Measurements from ENCODE around the gene MMS22L.

Gene MMS22L

DNA sequence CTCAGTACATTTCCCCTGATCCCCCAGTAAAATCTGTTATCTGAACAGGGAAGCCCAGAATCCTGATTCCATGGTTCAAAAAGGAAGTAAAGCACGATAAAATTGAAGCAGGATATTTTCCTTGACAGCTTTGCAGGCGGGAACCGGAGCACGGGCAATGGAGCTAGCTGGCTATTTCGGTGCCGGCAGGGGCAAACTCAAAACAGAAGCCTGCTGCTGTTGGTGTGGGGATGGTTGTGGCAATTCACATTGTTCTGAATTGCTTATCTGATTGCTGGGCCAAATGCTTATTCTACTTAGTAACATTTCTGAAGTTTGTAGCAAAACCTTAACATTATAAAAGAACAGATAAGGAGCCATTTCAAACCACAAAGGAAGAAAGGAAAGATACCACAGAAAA is 172.4 kb downstream of the MMS22L start:
- TF ChIP-seq, protein P1, sequence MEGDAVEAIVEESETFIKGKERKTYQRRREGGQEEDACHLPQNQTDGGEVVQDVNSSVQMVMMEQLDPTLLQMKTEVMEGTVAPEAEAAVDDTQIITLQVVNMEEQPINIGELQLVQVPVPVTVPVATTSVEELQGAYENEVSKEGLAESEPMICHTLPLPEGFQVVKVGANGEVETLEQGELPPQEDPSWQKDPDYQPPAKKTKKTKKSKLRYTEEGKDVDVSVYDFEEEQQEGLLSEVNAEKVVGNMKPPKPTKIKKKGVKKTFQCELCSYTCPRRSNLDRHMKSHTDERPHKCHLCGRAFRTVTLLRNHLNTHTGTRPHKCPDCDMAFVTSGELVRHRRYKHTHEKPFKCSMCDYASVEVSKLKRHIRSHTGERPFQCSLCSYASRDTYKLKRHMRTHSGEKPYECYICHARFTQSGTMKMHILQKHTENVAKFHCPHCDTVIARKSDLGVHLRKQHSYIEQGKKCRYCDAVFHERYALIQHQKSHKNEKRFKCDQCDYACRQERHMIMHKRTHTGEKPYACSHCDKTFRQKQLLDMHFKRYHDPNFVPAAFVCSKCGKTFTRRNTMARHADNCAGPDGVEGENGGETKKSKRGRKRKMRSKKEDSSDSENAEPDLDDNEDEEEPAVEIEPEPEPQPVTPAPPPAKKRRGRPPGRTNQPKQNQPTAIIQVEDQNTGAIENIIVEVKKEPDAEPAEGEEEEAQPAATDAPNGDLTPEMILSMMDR (conservative IDR thresholded peaks at IDR 0.05; ENCODE audit: low read length): no peak
- TF ChIP-seq EZH2phosphoT487 (IDR thresholded peaks at IDR 0.05; ENCODE audit: borderline replicate concordance): no peak
- no peak overlapping the region for H2AFZ ChIP-seq (ENCODE audit: low read length)
- H3K4me2 ChIP-seq (ENCODE audit: low read depth, low read length, poor library complexity, severe bottlenecking): peak overlapping the region; percentile 51

DNA sequence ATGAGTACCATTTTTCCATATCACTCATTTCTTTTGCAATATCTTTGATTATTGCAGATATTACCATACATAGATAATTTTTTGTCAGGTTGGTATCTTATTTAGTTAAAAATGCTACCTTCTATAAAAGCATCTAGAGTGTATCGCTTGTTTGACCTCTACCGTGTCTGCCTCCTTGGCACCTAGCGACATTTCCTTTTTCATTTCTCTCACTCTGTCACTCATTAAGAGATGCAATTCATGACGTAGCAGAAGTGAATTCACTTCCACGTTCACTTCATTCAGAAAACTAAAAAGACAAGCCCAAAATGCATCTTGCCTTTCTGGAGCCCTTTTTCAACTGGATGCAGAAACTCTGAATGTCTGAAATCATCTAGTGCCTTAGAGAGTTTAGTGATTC is 172.9 kb downstream of the MMS22L start:
- Histone ChIP-seq H4K20me1 (ENCODE audit: insufficient read depth, low read length, poor library complexity, severe bottlenecking) (no peaks in the 10 kb centered on the region), H3K27me3 (ENCODE audit: insufficient read depth, low read length, poor library complexity, severe bottlenecking) (no peaks in the 10 kb centered on the region), H3K36me3 (ENCODE audit: insufficient read depth, low read length) (no peaks in the 10 kb centered on the region), H2AFZ (ENCODE audit: low read length) (no peak overlapping the region), H3K9me3 (ENCODE audit: insufficient read depth, low read depth, low read length) (no peaks in the 10 kb centered on the region), H3K4me2 (ENCODE audit: low read depth, low read length, poor library complexity, severe bottlenecking) (peak overlapping the region; percentile 51), H3F3A (ENCODE audit: low read depth) (no peaks in the 10 kb centered on the region), H3K9ac (ENCODE audit: low read depth, low read length, poor library complexity, severe bottlenecking) (no peak overlapping the region), H3K79me2 (ENCODE audit: insufficient read depth, low read length) (no peaks in the 10 kb centered on the region), H3K4me3 (ENCODE audit: low read length, poor library complexity, severe bottlenecking) (peak overlapping the region; percentile 7), H3K9me2 (replicated peaks; ENCODE audit: low read depth, low read length) (no peaks in the 10 kb centered on the region), H3K4me1 (ENCODE audit: insufficient read depth, low read length, poor library complexity, severe bottlenecking) (peaks cover 8% of the 10 kb centered on the region)
- no peak for TF ChIP-seq EZH2phosphoT487 (IDR thresholded peaks at IDR 0.05; ENCODE audit: borderline replicate concordance)
- TF ChIP-seq, protein P1 (conservative IDR thresholded peaks at IDR 0.05; ENCODE audit: low read length): no peak

More for the DNA sequence above, 172.4 kb downstream of the MMS22L start:
- Histone ChIP-seq H3K79me2 (ENCODE audit: insufficient read depth, low read length) (no peaks in the 10 kb centered on the region), H3K36me3 (ENCODE audit: insufficient read depth, low read length) (no peaks in the 10 kb centered on the region), H3K4me1 (ENCODE audit: insufficient read depth, low read length, poor library complexity, severe bottlenecking) (peaks cover 8% of the 10 kb centered on the region), H3F3A (ENCODE audit: low read depth) (no peaks in the 10 kb centered on the region), H4K20me1 (ENCODE audit: insufficient read depth, low read length, poor library complexity, severe bottlenecking) (no peaks in the 10 kb centered on the region), H3K9me2 (replicated peaks; ENCODE audit: low read depth, low read length) (no peaks in the 10 kb centered on the region), H3K9me3 (ENCODE audit: insufficient read depth, low read depth, low read length) (no peaks in the 10 kb centered on the region), H3K9ac (ENCODE audit: low read depth, low read length, poor library complexity, severe bottlenecking) (no peak overlapping the region), H3K27me3 (ENCODE audit: insufficient read depth, low read length, poor library complexity, severe bottlenecking) (no peaks in the 10 kb centered on the region), H3K4me3 (ENCODE audit: low read length, poor library complexity, severe bottlenecking) (peak overlapping the region; percentile 7)

DNA sequence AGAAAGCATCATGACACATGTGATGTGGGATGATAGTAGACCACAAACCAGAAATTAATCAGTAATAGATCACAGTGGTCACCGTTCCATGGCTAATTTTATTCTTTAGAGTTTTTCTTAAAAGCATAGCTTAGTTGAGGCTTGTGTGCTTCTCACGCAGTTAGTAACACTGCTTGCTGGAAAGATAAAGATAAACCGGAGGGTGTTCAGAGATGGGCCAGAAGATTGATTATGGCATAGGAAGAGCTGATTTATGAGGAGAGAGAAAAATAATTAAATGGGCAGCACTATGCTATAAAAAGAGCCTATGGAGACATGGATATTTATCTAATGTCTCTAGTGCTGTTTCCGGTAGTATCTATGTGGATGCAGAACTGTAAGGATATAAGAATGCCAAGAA is 173.6 kb downstream of the MMS22L start:
- no peaks in the 10 kb centered on the region for H3K36me3 ChIP-seq (ENCODE audit: insufficient read depth, low read length)
- H3K9ac ChIP-seq (ENCODE audit: low read depth, low read length, poor library complexity, severe bottlenecking): no peak overlapping the region
- no peaks in the 10 kb centered on the region for H3K9me2 ChIP-seq (replicated peaks; ENCODE audit: low read depth, low read length)
- no peak overlapping the region for H3K4me3 ChIP-seq (ENCODE audit: low read length, poor library complexity, severe bottlenecking)
- no peaks in the 10 kb centered on the region for H4K20me1 ChIP-seq (ENCODE audit: insufficient read depth, low read length, poor library complexity, severe bottlenecking)
- no peaks in the 10 kb centered on the region for H3K79me2 ChIP-seq (ENCODE audit: insufficient read depth, low read length)
- no peak overlapping the region for H2AFZ ChIP-seq (ENCODE audit: low read length)
- H3K4me2 ChIP-seq (ENCODE audit: low read depth, low read length, poor library complexity, severe bottlenecking): no peak overlapping the region
- H3K27me3 ChIP-seq (ENCODE audit: insufficient read depth, low read length, poor library complexity, severe bottlenecking): no peaks in the 10 kb centered on the region
- no peaks in the 10 kb centered on the region for H3F3A ChIP-seq (ENCODE audit: low read depth)
- TF ChIP-seq EZH2phosphoT487 (IDR thresholded peaks at IDR 0.05; ENCODE audit: borderline replicate concordance): no peak
- TF ChIP-seq, protein P1 (conservative IDR thresholded peaks at IDR 0.05; ENCODE audit: low read length): no peak
- no peaks in the 10 kb centered on the region for H3K9me3 ChIP-seq (ENCODE audit: insufficient read depth, low read depth, low read length)
- peaks cover 8% of the 10 kb centered on the region for H3K4me1 ChIP-seq (ENCODE audit: insufficient read depth, low read length, poor library complexity, severe bottlenecking)
